ENCODE results near the gene INO80C.
"Not testable (repeated sequence)": the region's sequence is repeated elsewhere in the genome, so short reads cannot be mapped to it uniquely, and the experiment has no call there.

INO80C gene

GRCh38 chr18:35457140-35457704 lies 40.5 kb downstream of the INO80C start:
- Histone ChIP-seq H3K27ac (no peak overlapping the region), H3K36me3 (ENCODE audit: control insufficient read depth, insufficient read depth, low read length) (no peaks in the 10 kb centered on the region), H3K9me3 (ENCODE audit: control insufficient read depth, low read length) (no peaks in the 10 kb centered on the region), H3K4me3 (ENCODE audit: low read depth, low read length) (no peak overlapping the region), H3K4me1 (no peaks in the 10 kb centered on the region), H3K4me2 (ENCODE audit: low read length) (no peak overlapping the region), H3K9ac (no peak overlapping the region), H3K27me3 (ENCODE audit: control insufficient read depth, insufficient read depth, low read length) (no peaks in the 10 kb centered on the region), H2AFZ (no peak overlapping the region), H3K79me2 (no peaks in the 10 kb centered on the region)
- TF ChIP-seq, protein P1, sequence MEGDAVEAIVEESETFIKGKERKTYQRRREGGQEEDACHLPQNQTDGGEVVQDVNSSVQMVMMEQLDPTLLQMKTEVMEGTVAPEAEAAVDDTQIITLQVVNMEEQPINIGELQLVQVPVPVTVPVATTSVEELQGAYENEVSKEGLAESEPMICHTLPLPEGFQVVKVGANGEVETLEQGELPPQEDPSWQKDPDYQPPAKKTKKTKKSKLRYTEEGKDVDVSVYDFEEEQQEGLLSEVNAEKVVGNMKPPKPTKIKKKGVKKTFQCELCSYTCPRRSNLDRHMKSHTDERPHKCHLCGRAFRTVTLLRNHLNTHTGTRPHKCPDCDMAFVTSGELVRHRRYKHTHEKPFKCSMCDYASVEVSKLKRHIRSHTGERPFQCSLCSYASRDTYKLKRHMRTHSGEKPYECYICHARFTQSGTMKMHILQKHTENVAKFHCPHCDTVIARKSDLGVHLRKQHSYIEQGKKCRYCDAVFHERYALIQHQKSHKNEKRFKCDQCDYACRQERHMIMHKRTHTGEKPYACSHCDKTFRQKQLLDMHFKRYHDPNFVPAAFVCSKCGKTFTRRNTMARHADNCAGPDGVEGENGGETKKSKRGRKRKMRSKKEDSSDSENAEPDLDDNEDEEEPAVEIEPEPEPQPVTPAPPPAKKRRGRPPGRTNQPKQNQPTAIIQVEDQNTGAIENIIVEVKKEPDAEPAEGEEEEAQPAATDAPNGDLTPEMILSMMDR (IDR thresholded peaks at IDR 0.05) = no peak

- H2AFZ ChIP-seq = no peak overlapping the region
- no peaks in the 10 kb centered on the region for H3K9me3 ChIP-seq (ENCODE audit: control insufficient read depth, low read length)
- H3K4me3 ChIP-seq (ENCODE audit: low read depth, low read length) = no peak overlapping the region
- H3K27ac ChIP-seq = no peak overlapping the region
- H3K4me2 ChIP-seq (ENCODE audit: low read length) = no peak overlapping the region
- H3K79me2 ChIP-seq = no peaks in the 10 kb centered on the region
- no peak overlapping the region for H3K9ac ChIP-seq
- TF ChIP-seq, protein P1 (IDR thresholded peaks at IDR 0.05) = no peak
- no peaks in the 10 kb centered on the region for H3K27me3 ChIP-seq (ENCODE audit: control insufficient read depth, insufficient read depth, low read length)
- no peaks in the 10 kb centered on the region for H3K4me1 ChIP-seq
- no peaks in the 10 kb centered on the region for H3K36me3 ChIP-seq (ENCODE audit: control insufficient read depth, insufficient read depth, low read length)
Measured at GRCh38 chr18:35455926-35456763, 41.6 kb downstream of the INO80C start.

DNA sequence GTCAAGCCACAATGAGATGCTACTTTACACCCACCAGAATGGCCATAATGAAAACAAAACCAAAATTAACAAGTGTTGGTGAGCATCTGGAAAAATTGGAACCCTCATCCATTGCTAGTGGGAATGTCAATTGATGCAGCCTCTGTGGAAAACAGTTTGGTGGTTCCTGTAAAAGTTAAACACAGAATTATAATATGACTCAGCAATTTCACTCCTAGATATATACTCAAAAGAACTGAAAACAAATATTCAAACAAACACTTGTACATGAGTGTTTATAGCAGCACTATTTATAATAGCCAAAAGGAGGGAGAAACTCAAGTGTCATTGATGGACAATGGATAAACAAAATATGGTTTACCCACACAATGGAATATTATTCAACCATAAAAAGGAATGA lies 43.0 kb downstream of the INO80C start:
- no peak overlapping the region for H3K4me2 ChIP-seq (ENCODE audit: low read length)
- no peaks in the 10 kb centered on the region for H3K27me3 ChIP-seq (ENCODE audit: control insufficient read depth, insufficient read depth, low read length)
- no peak overlapping the region for H3K4me3 ChIP-seq (ENCODE audit: low read depth, low read length)
- no peaks in the 10 kb centered on the region for H3K9me3 ChIP-seq (ENCODE audit: control insufficient read depth, low read length)
- TF ChIP-seq, protein P1 (IDR thresholded peaks at IDR 0.05) = no peak
- H3K4me1 ChIP-seq = no peaks in the 10 kb centered on the region
- no peak overlapping the region for H3K9ac ChIP-seq
- H3K36me3 ChIP-seq (ENCODE audit: control insufficient read depth, insufficient read depth, low read length) = no peaks in the 10 kb centered on the region
- H3K79me2 ChIP-seq = no peaks in the 10 kb centered on the region
- H2AFZ ChIP-seq = no peak overlapping the region
- no peak overlapping the region for H3K27ac ChIP-seq

DNA sequence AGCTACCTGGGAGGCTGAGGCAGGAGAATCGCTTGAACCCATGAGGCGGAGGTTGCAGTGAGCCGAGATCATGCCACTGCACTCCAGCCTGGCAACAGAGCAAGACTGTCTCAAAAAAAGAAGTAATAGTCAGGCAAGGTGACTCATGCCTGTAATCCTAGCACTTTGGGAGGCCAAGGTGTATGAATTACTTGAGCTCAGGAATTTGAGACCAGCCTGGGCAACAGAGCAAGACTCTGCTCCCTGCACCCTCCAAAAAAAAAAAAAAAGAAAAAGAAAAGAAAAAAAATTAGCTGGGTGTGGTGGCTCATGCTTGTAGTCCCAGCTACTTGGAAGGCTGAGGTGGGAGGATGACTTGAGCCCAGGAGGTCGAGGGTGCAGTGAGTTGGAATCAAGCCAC lies 44.7 kb downstream of the INO80C start:
- H3K4me2 ChIP-seq (ENCODE audit: low read length); H3K79me2 ChIP-seq: not testable (repeated sequence)

DNA sequence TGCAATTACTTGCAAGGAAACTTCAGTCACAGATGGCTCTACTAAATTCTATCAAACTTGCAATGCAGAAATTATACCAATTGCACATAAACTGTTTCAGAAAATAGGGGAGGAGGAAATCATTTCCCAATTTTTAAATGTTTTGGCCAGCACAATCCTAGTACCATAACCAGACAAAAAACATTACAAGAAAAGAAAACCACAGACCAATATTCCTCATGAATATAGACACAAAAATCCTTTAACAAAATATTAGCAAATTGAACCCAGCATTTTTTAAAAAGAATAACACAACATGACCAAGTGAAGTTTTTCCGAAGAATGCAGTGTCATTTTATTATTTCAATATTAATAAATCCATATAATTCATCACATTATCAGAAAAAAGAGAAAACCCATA lies 45.8 kb downstream of the INO80C start:
- H3K27me3 ChIP-seq (ENCODE audit: control insufficient read depth, insufficient read depth, low read length) = no peaks in the 10 kb centered on the region
- H3K9ac ChIP-seq = no peak overlapping the region
- H3K79me2 ChIP-seq = no peaks in the 10 kb centered on the region
- H3K4me3 ChIP-seq (ENCODE audit: low read depth, low read length) = no peak overlapping the region
- H3K4me2 ChIP-seq (ENCODE audit: low read length) = no peak overlapping the region
- no peaks in the 10 kb centered on the region for H3K4me1 ChIP-seq
- H3K27ac ChIP-seq = no peak overlapping the region
- H3K9me3 ChIP-seq (ENCODE audit: control insufficient read depth, low read length) = no peaks in the 10 kb centered on the region
- TF ChIP-seq, protein P1 (IDR thresholded peaks at IDR 0.05) = no peak
- H3K36me3 ChIP-seq (ENCODE audit: control insufficient read depth, insufficient read depth, low read length) = no peaks in the 10 kb centered on the region
- no peak overlapping the region for H2AFZ ChIP-seq

More for the DNA sequence above, 44.7 kb downstream of the INO80C start:
- H3K9me3 ChIP-seq (ENCODE audit: control insufficient read depth, low read length); H2AFZ ChIP-seq; H3K36me3 ChIP-seq (ENCODE audit: control insufficient read depth, insufficient read depth, low read length); H3K9ac ChIP-seq; H3K4me1 ChIP-seq; H3K27ac ChIP-seq; H3K27me3 ChIP-seq (ENCODE audit: control insufficient read depth, insufficient read depth, low read length); H3K4me3 ChIP-seq (ENCODE audit: low read depth, low read length): not testable (repeated sequence)

All from parathyroid adenoma (tissue), 2 donors.